Epithelial cell of proximal tubule (primary cell): ENCODE results near the gene RBM3. TPM values are rescaled to one million over a fixed set of nuclear protein-coding genes. Genes with fewer than 3 reads are reported as not detected.
A peak's percentile ranks its signal among the peaks of the same experiment; 100 is the strongest.

Source experiments
- DNase-seq: peaks from one replicate; pipeline ENCODE4 v3.0.0-alpha.2; 2011; ENCODE audit warnings: low read depth
- H3K4me3 ChIP-seq: 2 replicates; pipeline ENCODE4 v1.5.1; 2011; ENCODE audit warnings: low read depth, mild to moderate bottlenecking, low read length
- CTCF ChIP-seq: conservative IDR thresholded peaks from 2 replicates; pipeline ENCODE4 v1.5.1; 2012; ENCODE audit warnings: low read depth, mild to moderate bottlenecking, low read length
- total RNA-seq: library from RNA; depleted of rRNA; stranded (reverse); fragments of >200 nt; gene quantifications from 2 replicates; pipeline ENCODE4 v1.2.3, GENCODE V29; 2015

Gene RBM3
- total RNA-seq, 1 donor from 2014 or later, result 179 TPM

- H3K4me3 ChIP-seq, result peak overlapping the region; percentile 64
- TF ChIP-seq CTCF, result peak; percentile 36
- DNase-seq, result no peak
Observed at GRCh38 chrX:48591255-48591791, 17.0 kb downstream of the RBM3 start.

GRCh38 chrX:48592971-48593370 is 18.7 kb downstream of the RBM3 start:
- no peak for DNase-seq
- no peak for TF ChIP-seq CTCF
- peak overlapping the region; percentile 64 for H3K4me3 ChIP-seq

- no peak overlapping the region for H3K4me3 ChIP-seq
- DNase-seq, result no peak
- no peak for TF ChIP-seq CTCF
Observed at GRCh38 chrX:48595929-48596328, 21.6 kb downstream of the RBM3 start.

GRCh38 chrX:48597353-48598264 is 23.3 kb downstream of the RBM3 start, which contains the start of gene WDR13:
Gene WDR13, plus strand, starts transcription at chrX:48597492. Its CDS starts 505 bp downstream, at chrX:48597997.
- peak within 1 kb of the TSS; percentile 62 for H3K4me3 ChIP-seq
- no peak for DNase-seq
- TF ChIP-seq CTCF, result no peak

- no peak for TF ChIP-seq CTCF
- no peak for DNase-seq
- peak overlapping the region; percentile 62 for H3K4me3 ChIP-seq
Observed at GRCh38 chrX:48598614-48599013, 24.3 kb downstream of the RBM3 start.

- no peak overlapping the region for H3K4me3 ChIP-seq
- no peak for DNase-seq
- no peak for TF ChIP-seq CTCF
Observed at GRCh38 chrX:48599341-48599740, 25.1 kb downstream of the RBM3 start.
